Islet of Langerhans (tissue), 1 donor: ENCODE results near the gene ANO1.
"Not testable (repeated sequence)": the region's sequence is repeated elsewhere in the genome, so short reads cannot be mapped to it uniquely, and the experiment has no call there.

ENCODE experiments used
- FAIRE-seq: peaks from one replicate; lab custom pipeline; 2011; peaks lifted over from hg19 to GRCh38; lab: Jason Lieb, UNC

The ANO1 gene

GRCh38 chr11:70078095-70078780, at the start of gene ANO1:
ANO1 (plus strand) TSS chr11:70078317; CDS start chr11:70078607, 290 bp downstream.
- no peak for FAIRE-seq

DNA sequence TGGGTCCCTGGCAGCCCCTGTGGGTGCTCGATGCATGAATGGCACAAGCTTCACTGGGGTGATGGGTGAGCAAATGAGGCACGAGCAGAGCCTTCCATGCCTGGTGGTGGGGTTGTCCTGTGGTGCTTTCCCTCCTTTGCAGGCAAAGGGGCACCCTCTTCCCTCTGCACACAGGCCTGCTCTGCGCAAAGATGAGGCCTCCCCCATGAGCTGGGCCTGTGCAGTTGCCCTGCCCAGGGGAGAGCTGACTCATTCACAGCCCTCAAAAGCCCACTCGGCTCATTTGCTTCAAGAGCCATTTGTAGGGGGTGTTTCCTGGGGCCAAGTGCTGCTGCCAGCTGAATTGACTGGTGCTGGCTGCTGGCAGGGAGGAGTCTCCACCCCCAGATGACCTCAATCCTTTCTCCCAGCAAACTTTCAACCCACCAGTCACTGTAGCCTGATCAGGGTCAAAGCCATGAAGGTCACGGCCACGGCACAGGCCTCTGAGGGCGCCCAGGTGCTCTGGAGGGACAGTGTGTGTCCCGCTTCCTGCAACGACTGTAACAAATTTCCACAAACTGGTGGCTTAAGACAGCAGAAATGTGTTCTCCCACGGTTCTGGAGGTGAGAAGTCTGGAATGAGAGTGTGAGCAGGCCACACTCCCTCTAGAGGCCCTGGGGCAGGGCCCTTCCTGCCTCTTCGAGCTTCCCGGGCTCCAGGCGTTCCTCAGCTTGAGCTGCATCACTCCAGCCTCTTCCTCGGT, 48.8 kb upstream of the ANO1 start:
- no peak for FAIRE-seq

GRCh38 chr11:70029861-70030380, 48.2 kb upstream of the ANO1 start:
- no peak for FAIRE-seq

- no peak for FAIRE-seq
Measured at GRCh38 chr11:70030412-70030811, 47.7 kb upstream of the ANO1 start.

DNA sequence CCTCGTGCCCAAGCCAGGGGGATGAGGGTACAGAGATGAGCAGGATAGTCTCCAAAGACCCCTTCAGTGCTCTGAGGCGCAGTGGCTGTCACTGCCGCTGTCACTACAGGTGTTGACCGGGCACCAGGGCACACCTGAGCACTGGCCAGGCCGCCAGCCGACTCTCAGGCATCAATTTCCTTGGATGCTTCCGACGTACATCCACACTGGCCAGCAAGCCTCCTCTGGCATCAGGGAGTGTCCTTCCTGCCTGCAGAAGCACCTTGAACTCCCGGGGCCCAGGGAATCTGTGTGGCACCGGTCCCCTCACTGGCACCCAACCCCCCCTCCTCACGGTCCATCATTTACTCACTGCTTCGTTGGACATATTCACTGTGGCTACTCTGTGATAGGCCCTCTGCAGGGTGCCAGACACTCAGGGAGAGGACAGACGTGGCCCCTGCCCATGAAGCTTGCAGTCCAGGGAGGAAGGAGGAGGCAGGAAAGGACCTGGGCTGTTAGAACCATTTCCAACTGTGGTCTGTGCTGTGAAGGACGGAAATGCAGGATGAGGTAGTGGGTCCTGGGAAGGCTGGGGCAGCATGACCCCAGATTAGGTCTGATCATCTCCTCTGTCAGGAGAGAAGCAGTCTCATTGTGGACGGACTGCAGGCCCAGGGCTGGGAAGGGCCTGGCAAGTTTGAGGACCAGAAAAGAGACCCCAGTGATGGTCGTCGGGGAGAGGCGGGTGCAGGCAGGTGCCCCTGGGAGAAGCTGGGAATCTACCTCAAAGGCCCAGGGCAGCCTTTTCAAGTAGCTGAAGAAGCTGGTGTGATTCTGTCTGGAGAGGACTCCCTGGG, 46.3 kb upstream of the ANO1 start:
- FAIRE-seq, result no peak

GRCh38 chr11:70032470-70032795, 45.7 kb upstream of the ANO1 start:
- FAIRE-seq, result no peak

DNA sequence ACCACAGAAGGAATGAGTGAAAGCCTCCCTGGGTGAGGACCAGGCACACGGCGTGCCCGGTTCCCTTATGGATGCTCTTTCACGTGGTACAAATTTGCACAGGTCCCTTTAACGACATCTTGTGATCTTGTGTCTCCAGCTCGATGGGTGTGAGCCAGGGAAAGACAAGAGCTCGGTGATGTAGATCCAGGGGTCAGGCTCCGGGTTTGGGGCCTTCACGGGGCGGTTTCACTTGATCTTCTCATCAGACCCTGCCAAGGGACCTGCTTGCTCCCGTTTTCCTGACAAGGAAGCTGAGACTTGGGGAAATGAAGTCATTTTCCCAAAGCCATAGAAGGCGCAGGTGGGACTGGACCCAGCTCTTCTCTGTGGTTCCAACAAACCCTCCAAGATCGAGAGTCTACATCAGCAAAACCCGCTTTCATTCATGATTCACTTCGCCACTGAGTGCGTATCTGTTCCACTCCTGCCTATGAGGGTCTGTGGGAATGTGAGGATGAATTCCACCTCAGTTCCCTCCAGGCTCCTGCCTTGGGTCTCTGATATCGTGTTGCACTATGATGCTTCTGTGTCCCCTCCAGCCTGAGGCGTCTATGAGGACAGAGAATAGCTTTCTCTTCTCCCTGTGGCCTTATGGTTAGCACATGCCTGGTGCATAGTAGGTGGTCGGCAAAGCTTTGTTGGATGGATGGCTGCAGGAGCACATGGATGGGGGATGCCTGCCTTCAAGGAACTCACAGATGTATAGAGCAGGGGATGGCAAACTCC, 45.0 kb upstream of the ANO1 start:
- FAIRE-seq, result no peak

DNA sequence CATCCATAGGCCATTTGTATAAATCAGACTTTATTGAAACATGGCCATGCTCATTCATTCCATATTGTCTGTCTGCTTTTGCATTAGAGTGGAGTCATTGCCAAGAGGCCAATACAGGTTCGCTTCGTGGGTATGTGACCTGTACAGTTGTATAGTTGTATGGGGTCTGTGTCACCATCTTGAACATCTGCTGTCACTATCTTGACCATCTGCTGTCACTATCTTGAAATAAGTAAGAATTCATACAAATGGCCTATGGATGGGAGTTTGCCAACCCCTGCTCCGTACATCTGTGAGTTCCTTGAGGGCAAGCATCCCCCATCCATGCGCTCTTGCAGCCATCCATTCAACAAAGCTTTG, 44.4 kb upstream of the ANO1 start:
- no peak for FAIRE-seq

GRCh38 chr11:70034740-70035365, 43.3 kb upstream of the ANO1 start:
- FAIRE-seq, result no peak

DNA sequence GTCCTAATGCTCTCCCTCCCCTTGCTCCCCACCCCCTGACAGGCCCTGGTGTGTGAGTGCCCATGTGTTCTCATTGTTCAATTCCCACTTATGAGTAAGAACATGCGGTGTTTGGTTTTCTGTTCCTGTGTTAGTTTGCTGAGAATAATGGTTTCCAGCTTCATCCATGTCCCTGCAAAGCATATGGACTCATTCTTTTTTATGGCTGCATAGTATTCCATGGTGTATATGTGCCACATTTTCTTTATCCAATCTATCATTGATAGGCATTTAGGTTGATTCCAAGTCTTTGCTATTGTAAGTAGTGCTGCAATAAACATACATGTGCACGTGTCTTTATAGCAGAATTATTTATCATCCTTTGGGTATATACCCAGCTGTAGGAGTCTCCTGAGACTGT, 42.5 kb upstream of the ANO1 start:
- not testable (repeated sequence) for FAIRE-seq

DNA sequence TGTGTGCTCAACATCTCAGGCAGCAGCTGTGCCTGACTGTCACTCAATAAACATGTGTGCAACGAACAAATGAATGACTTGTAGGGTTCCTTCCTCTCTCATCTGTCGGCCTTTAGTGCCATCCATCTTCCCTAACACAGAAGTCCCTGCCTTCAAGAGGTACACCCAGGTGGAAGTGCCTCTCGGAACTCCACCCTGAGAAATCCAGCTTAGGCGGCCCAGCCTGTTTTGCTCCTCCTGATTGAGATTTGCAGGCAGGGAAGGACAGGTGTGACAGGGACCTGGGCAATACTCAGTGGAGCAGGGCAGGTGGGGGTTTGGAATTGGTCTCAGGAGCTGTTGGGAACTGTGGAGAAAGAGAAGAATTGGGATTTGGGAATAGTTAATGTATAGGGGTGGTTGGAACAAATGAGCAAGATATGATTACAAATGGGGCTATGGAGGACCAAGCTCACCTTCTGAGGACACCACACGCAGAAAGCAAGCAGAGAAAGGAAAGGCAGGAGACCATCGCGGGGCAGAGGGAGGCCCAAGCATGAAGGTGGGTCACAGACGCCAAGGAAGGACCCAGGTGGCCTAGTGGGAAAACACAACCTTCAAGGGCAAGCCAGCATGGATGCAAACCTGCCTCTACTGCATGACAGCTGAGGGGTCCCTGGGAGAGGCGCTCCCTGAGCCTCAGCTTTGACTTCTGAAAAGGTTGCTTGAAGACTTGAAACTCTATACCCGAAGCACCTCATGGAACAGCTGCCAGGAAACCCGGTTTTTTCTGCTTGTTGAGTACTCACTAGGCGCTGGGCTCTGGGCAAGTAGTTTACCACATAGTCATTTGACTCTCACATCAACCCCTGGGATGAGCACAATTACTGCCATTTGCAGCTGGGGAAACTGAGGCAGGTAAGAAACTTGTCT, 40.9 kb upstream of the ANO1 start:
- no peak for FAIRE-seq

- no peak for FAIRE-seq
Measured at GRCh38 chr11:70038034-70038834, 39.9 kb upstream of the ANO1 start.

DNA sequence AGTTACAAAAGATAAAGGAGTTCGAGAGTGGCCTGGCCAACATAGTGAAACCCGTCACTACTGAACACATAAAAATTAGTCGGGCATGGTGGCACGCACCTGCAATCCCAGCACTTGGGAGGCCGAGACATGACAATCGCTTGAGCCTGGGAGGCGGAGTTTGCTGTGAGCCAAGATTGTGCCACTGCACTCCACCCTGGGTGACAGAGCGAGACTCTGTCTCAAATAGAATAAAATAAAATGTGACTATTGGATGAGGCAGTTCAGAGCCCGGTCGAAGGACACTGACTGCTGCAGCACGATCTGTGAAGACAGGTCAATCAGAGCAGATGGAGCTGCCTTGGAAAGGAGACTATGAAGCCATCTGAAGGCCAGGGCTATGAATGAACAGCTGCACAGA, 37.7 kb upstream of the ANO1 start:
- no peak for FAIRE-seq

- no peak for FAIRE-seq
Measured at GRCh38 chr11:70040869-70041501, 37.1 kb upstream of the ANO1 start.

DNA sequence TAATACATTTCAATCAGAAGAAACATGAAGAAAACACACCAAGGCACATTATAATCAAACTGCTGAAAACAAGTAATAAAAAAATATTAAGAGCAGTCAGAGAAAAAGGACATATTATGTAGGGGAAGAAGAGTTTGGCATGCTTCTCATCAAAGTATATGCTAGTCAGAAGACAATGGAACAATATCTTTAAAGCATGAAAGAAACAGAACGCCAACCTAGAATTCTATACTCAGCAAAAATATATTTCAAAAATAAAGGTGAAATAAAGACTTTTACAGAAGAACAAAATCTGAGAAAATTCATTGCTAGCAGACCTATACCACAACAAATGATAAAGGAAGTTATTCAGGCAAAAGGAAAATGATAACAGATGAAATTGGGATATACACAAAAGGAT, 34.6 kb upstream of the ANO1 start:
- no peak for FAIRE-seq

DNA sequence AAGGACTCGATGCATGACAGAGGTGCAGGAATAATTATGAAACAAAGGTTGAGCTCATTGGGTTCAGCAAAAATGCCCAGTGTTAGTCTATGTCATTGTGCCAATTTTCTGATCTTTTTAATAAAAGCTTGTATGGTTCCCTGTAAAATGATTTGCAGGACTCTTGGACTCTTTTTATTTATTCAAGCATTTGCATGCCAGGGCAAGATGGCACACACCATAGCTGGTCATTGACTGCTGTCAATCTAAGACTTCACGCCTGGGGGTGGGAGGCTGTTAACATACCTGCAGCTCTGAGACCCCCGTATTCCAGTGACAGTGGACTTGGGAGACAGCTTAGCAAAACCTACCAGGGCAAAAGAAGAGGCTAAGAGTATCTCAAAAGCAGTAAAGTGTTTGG, 32.0 kb upstream of the ANO1 start:
- FAIRE-seq, result no peak

DNA sequence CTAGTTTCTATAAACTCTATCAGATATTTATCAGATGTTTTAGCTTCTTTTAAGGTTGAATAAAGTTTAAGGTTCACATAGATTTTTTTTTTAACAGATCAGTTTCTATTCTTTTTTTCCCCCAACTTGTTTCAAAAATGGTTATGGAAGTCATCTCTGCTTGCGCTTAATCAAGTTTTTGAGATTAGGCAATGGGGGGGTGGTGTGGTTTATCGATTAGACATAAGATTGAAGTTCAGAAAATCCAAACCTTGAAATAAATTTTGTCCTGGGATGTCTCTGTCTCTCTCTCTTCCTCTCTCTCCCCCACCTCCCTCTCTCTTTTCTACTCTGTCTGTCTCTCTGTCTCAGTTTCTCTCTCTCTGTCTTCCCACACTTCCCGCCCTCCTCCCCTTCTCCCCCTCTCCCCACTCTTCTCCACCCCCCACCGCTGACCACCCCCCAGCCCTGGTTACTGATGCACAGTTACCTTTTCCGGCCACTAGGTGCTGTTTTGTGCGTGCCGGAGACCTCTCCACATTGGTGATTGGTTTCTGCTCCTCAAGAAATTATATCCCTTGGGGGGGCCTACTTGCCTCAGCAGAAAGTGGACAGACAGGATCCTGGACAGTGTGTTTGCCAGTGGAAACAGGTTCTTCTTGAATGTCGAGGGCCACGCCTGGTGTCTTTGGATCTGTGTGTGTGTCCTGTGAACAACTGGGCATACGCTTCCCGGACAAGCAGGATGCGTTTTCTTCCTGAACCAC, 29.7 kb upstream of the ANO1 start:
- no peak for FAIRE-seq

DNA sequence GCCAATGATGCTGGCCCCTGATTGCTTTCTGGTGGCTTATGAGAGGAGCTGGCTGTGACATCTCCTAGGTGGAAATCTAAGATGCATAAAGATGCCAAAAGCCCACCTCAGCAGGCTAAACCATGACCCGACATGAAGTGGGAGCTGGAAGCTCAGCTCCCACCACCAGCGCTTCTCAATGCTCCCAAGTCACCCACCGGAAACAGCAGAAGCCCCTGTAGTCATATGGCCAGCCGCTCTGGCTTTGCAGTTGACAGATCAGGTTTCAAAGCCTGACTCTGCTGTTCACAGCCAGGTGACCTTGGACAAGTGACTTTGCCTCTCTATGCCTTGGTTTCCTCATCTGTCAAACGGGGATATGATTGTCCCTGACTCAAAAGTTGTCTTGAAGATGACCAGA, 29.1 kb upstream of the ANO1 start:
- no peak for FAIRE-seq

- no peak for FAIRE-seq
Measured at GRCh38 chr11:70050243-70050642, 27.9 kb upstream of the ANO1 start.
